ENCODE measurements around the gene KRT74.

DNA sequence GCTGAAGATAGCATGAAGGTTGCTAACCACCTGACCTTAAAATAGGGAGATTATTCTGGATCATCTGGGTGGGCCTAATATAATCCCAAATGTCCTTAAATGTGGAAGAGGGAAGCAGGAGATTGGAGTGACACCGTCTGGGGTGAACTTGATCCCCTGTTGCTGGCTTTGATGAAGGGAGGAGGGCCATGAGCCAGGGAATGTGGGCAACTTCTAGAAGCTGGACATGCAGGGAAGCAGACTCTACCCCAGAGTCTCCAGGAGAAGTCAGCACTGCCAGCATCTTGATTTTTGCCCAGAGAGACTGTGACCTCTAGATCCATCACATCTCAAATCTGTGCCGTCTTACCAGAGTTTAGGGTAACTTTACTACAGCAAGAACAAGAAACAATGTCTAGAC is 44.2 kb downstream of the KRT74 start:
- no peak for TF ChIP-seq POLR2A (IDR thresholded peaks at IDR 0.05)
- TF ChIP-seq, protein P1, sequence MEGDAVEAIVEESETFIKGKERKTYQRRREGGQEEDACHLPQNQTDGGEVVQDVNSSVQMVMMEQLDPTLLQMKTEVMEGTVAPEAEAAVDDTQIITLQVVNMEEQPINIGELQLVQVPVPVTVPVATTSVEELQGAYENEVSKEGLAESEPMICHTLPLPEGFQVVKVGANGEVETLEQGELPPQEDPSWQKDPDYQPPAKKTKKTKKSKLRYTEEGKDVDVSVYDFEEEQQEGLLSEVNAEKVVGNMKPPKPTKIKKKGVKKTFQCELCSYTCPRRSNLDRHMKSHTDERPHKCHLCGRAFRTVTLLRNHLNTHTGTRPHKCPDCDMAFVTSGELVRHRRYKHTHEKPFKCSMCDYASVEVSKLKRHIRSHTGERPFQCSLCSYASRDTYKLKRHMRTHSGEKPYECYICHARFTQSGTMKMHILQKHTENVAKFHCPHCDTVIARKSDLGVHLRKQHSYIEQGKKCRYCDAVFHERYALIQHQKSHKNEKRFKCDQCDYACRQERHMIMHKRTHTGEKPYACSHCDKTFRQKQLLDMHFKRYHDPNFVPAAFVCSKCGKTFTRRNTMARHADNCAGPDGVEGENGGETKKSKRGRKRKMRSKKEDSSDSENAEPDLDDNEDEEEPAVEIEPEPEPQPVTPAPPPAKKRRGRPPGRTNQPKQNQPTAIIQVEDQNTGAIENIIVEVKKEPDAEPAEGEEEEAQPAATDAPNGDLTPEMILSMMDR (IDR thresholded peaks at IDR 0.05) = no peak
